Stimulated activated CD8-positive, alpha-beta memory T cell treated with anti-CD3 and anti-CD28 coated beads, Interleukin-2, amount 100 ng/mL, for 48 hours (primary cell): Measurements from ENCODE around the gene PUDP.
"Not testable (repeated sequence)": the region's sequence is repeated elsewhere in the genome, so short reads cannot be mapped to it uniquely, and the experiment has no call there.

Experiments used
- DNase-seq, 2 donors: peaks; one replicate each; pipeline ENCODE4 v3.0.0-alpha.2; 2020; ENCODE audit warnings: low read depth in 2 of 2

Gene PUDP

DNA sequence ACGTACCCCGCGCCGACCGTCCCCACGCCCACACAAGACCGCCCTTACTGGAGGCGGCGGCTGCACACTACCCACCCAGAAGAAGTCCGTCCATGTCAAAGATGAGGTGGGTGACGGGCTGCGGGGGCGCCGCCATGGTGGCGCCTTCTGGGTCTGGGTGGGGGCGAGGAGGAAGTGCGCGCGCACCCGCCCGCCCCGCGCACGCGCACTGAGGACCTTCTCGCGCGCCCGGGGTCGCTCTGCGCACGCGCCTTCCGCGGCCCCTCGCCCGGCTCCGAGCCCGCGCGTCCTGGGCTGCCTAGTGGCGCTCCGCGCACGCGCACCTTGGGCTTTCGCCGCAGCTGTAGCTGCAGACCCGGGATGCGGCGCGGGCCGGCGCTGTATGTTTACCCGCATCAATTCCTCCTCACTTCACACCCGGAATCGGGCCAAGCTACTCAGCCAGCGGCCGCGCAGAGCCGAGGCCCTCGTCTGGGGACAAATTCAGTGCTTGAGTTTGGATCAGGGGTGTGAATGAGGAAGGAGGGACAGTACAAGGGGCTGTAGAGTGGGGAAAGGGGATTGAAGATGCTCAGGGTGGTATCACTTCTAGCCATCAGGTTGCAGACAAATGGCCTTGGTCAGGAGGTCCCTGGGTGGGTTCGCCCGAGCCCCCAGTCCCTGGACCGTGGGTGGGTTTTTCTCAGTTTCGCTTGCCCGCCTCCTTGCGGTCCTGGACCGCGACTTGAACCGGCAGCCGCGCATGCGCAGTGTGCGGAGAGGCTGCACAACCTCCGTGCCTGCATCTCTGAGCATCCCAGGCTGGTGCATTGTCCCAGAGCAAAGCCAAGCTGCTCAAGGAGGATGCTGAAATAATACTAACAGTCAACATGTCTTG lies at the start of gene PUDP:
PUDP (minus strand) TSS at position 176 of the 877 bp plus-strand sequence; CDS start at position 136, 40 bp downstream.
- peak; percentile 71 to 89 for DNase-seq

DNA sequence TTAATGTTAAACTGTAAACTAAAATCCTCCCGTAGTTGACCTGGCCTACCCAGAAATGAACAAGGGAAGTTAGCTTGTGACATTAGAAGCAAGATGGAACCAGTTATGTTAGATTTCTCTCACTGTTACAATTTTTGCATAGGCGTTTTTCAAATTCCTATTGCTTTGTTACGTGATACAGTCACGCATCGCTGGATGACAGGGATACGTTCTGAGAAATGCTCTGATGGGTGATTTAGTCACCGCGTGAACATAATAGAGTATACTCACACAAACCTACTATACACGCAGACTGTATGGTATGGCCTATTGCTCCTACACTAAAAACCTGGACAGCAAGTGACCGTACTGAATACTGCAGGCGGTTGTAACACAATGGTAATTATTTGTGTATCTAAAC lies 46.7 kb upstream of the PUDP start:
- DNase-seq: no peak

DNA sequence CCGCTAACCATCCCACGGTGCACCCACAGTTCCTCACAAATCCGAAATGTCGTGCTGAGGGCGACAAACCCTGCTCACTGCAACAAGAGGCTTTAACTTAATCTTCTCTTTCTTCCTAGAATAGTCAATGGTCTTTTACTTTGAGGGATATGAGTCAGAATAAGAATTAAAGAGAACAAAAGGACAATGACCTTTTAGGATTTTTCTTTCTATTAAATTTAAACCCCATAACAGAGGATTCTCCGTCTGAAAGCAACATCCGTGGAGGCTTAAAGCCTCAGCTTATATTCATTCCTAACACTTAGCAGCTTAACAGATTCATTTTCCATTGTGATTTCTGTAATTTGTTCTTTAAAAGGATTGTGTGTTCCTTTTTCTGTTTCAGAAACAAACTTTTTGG lies 44.9 kb upstream of the PUDP start:
- no peak for DNase-seq

DNA sequence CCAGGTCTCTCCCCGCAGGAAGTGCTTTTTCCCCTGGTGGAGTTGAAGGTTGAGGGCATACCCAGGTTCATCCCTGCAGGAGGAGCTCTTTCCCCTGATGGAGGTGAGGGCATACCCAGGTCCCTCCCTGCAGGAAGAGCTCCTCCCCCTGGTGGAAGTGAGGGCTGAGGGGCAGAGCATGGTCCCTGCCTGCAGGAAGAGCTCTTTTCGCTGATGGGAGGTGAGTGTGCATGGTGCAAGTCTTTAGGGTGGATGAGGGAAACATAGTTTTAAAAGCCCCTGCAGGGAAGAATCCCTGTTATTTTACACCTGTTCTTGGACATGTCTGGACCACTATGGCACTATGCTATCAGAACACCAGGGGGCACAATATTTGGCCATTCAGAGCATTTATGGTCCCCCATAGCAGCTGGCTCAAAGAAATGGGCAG lies 43.7 kb upstream of the PUDP start:
- DNase-seq: no peak

DNA sequence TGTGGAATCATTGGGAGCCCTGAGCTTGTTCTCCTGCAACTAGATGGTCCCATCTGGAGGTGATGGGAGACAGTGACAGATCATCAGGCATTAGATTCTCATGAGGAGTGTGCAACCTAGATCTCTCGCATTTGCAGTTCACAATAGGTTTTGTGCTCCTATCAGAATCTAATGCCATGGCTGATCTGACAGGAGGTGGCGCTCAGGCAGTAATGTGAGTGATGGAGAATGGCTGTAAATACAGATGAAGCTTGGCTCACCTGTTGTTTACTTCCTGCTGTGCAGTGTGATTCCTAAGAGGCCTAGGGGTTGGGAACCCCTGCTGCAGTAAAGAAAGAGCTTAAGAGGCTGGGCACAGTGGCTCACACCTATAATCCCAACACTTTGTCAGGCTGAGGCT lies 42.2 kb upstream of the PUDP start:
- no peak for DNase-seq

DNA sequence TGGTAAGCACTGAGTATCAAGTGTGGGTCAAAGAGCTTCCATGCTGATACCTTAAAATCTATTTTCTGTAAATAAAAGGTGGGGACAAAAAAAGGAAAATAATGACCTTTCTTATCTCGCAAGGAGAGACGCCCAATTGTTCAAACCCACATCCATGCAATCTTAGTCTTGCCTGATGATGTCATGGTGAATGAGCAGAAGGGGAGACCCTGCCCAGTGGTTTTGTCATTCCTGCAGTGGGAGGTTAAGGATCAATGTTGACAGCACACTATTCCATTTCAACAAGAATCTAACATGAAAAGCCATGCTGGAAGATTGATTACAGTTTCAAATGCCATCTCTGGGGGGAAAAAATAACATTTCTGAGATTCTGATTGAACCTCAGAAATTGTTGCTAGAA lies 40.7 kb upstream of the PUDP start:
- no peak for DNase-seq

DNA sequence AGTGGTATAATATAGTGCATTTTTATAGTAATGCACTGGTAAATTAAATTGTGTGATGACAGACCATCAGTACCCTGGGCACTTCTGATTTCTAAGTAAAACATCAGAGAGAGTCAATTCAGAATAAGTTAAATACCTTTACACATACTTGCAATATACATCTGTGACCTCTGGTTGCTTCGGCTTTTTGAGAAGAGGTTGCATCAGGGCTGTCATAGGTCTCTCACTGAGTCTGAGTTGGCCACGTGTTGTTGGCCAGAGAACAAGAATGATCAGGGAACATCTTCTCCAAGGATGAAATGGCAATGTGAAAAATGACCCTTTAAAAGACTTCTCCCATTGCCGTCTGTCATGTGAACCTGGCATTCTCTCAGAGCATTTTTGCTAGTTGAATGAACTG lies 36.9 kb upstream of the PUDP start:
- DNase-seq: no peak

DNA sequence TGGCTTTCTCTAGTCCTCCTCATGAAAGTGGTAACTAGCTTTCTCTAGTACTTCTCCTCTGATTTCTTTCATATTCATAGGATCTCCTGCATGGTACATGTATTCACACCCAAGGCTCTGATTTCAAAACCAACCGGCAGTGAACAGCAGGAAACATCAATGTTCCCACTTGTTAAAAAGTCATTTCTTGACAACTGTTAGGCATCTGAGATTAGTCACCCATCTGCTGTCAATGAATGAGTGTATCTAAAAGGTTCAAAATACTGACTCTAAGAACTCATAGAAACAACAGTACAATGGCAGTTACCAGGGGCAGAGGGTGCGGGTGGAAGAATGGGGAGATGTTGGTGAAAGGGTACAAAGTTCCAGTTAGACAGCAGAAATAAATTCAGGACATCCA lies 31.5 kb upstream of the PUDP start:
- DNase-seq: no peak

DNA sequence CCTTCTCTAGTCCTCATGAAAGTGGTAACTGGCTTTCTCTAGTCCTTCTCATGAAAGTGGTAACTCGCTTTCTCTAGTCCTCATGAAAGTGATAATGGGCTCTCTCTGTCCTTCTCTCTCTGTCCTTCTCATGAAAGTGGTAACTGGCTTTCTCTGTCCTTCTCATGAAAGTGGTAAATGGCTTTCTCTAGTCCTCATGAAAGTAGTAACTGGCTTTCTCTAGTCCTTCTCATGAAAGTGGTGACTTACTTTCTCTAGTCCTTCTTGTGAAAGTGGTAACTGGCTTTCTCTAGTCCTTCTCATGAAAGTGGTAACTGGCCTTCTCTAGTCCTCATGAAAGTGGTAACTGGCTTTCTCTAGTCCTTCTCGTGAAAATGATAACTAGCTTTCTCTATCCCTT lies 30.9 kb upstream of the PUDP start:
- not testable (repeated sequence) for DNase-seq

DNA sequence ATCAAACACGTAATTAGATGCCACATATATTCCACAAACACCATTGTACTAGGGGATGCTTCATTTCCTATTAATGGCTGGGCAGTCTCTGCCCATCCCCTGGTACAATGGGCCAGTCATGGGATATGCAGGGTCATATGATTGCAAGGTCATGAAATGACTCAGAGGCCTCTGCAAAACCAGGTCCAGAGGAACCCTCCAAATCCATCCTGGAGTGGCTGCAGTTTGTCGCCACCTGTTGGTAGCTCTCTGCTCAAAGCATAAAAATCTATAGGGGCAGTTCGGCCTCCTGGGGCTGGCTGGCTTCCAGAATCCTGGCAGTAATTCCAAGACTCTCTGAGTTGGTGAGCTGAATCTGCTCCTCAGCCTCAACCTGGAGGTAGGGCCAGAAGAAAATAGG lies 22.9 kb upstream of the PUDP start:
- DNase-seq: peak in 1 of 2 donors; percentile 19

DNA sequence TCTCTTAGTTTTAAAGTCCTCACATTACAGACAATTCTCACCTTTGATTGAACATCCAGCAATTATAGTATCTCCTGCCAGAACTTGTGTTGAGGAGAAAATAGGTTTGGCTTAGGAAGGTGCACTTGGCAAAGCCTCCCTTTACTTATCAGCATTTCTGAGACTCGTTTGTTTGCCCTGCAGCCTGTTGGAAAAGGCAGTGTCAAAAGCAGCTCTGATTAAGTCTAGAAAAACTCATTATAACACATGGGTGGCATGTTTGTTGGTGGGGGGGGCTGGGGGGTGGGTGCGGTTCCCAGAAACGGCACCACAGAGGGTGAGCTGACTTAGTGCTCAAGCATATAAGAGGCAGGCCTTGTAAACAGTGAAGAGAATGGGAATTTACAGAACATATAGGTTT lies 21.7 kb upstream of the PUDP start:
- DNase-seq: no peak

DNA sequence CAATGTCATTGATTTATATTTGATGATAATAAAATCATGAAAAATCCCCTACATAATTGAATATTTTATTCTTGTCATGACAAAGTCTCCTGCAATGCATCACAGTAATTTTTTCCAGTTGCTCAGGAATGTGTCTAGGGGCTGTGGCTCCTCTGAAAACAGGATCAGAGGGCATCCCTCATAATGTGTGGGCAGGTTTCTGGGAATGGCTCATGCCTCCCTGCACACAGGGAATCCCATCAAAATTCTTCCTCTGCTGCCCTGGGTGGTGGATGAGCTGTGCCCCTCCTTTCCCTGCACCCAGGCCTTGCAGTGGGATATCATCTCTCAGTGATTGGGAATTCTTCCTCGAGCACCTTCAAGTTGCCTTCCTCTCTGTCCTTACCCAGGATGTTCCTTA lies 20.4 kb upstream of the PUDP start:
- DNase-seq: no peak

DNA sequence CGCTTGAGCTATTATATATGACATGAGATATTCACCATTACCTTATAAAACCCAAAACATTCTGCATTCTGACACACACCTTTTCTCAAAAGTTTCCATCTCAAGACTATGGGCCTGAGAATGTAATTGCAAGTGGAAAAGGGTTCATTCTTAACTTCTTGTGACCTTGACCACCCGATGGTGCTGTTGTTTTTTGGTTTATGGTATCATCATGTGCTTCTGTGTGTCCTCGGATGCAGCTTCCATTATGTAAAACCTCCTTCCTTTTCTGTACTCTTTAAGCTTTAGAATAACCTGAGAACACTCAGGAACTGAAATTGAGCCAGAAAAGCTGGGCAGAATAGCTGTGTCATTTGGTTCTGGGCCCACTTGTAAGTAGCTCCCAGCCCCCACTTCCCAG lies 16.2 kb upstream of the PUDP start:
- DNase-seq: no peak

DNA sequence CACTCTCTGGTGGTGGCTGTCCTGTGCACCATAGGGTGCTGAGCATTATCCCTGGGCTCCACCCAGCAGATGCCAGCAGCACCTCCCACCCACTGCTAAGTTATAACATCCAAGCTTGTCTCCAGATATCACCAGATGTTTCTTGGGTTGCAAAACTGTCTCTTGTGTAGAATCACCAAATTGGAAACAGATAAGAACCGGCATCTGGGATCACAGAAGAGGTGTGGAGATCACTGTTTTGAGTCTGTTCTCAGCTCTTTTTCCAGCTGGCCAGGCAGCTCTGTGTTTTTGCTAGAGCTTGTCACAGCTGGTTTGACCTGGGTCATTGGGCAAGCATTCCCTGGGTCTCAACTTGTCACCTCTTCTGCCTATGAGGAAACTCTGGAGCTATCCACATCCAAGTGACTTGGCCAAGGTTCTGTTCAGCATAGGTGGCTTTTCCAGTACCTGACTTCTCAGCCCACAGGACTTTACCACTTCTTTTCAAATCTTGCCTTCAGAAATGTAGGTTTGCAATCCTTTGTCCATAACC lies 15.3 kb upstream of the PUDP start:
- DNase-seq: no peak

DNA sequence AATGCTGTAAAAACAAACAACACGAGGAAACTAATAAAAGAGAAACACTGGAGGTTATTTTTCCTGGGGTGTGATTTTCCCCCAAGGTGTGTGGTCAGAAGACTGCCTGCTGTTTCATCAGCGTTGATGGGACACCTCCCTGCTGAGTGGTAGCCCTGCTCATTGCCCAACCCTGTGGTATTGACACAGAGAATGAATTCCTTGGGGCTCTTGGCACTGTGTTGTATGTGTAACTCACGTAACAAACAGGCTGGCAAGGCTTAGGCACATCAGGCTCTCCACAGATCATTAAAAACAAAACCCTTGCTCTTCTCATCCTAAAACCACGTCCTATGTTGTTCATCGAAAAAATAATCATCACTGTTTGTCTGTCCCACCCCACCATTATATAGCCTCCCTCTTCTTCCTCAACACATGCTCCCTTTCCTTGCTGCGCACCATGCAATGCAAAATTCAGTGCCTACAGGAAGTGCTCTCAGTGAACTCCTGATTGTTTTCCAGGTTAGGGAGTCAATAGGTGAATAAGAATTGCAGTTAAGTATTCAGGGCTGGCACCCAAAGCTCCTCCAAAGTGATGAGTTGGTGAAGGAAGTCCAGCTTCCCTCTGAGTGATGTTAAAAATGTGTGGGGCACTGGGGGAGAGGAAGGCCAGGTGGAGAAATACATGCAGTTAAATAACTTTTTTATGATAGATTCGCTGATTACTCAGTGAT lies 11.4 kb upstream of the PUDP start:
- no peak for DNase-seq

DNA sequence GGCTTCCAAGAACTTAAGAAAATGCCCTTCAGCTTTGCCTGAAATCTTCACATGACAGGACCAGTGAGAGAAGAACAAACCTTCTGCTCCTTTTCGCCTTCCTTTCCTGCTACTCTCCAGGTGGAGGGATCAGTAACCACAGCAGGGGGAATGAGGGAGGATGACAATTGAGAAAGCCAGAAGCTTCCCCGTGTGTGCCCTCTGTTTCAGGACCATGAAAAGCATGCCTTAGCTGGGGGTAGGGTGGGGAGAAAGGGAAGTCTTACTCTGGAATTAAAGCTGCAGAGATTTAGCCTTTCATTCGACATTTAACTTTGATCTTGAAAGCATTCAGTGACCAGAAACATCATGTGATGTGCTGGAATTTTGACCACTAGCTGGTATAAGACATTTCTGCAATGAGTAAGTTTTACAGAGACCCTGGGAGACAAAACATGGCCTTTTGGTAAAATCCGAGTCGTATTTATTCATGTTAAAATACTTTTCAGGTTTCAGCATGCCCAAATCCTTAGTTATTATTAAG lies 10.6 kb upstream of the PUDP start:
- DNase-seq: no peak

DNA sequence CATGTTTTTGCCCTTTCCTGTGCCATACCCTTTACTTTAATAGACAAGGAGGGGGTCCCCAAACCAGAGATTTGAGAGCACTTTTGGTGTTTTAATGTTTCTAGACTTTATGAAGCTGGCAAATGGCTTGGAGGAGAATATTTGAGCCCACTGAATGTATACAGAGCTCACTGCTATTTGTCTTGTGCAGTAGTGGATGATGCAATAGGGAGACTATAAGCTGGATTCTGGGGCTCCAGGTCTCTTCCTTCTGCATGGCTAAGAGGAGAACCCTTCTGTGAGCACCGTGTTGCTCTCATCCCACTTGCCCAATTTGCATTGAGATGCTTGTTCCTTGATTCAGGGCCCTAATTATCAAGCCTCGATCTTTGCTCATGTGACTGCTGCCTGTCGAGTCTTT lies 8.9 kb upstream of the PUDP start:
- no peak for DNase-seq

DNA sequence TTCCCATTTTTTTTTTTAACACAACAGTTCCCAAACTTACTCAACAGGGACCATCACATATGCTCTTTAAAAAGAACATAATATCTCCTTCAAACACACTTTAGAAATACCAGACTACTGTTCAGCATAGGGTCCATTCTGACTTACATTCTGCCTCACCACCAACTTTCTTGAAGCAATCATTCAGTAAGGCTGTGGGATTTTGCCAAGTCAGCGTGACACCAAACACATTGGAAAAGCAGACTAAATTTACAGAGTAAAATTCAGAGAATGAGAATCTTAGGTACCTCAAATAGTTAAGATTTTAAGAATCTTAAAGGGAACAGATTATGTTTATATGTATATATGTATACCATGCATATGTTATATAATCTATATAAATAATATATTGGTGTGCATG lies 7.2 kb upstream of the PUDP start:
- DNase-seq: no peak

DNA sequence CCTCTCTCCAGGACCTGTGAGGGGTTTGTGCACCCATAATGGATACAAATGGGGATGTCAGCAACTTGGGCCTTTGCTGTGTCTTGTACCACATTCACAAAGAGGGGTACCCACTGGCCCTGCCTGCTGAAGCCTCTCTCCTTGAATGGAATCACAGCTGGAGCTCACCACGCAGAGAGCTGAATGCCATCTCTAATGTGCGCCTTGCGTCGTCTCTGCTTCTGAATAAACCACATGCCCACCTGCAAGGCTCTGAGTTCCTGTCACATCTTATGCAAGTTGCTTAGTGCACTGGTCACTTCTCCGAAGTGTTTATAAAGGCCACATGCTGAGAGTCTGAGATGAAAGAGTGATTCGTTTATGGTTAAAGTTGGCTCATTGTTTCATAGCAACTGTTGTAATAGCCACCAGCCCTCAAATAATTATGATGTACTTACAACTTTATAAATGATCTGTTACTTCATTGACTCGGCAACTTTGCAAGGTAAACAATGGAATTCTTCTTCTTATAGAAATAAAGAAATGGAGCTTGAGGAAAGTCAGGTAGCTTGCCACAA lies 6.2 kb upstream of the PUDP start:
- DNase-seq: no peak

DNA sequence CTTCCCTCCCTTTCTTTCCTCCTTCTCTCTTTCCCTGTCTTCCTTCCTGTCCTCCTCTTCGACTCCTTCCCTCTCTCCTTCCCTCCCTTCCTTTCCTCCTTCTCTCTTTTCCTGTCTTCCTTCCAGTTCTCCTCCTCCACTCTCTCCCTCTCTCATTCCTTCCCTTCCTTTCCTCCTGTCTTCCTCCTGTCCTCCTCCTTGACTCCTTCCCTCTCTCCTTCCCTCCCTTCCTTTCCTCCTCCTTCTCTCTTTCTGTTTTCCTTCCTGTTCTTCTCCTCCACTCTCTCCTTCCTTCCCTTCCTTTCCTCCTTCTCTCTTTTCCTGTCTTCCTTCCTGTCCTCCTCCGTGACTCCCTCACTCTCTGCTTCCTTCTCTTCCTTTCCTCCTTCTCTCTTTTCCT lies 5.3 kb upstream of the PUDP start:
- DNase-seq: no peak

DNA sequence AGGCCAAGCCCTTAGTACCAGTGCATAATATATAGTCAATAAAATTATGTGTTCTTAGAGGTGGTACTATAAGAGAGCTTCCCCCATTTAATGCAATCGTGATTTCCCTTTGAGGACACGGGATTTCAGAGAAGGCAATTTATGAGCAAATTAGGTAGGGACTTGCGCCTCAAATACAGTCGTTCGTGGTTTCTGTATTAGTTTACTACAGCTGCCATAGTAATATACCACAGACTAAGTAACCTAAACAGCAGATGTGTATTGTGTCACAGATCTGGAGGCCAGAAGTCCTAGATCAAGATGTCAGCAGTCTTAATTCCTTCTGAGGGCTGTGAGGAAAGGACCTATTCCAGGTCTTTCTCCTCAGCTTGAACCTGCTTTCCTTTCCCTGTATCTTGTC lies 1.5 kb upstream of the PUDP start:
- DNase-seq: no peak

DNA sequence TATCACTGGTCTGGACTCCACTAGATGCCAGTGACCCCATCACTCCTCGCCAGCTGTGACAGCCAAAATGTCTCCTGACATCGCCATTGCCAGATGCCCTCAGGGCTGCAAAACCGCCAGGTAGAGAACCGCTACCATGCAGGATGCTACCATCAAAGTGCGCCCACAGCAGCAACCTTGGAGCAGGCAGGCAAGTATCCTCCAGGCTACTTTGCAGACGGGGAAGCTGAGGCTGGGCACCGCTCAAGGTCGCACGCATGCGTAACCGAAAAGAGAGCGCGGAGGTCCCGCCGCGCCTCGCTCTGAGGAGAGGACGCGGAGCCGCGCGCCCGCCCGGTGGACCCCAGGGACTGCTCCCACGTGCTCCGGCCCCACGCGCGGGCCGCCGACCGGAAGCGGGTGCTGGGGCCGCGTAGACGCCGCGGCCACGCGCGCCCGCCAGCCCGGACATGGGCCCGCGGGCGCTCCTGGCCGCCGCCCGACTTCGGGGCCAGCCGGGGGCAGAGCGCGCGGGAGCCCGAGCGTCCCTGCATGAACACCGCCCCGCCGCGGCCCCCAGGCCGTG lies 458 bp downstream of the PUDP start, which contains the start of gene STS:
STS (plus strand) TSS at position 300 of the 565 bp plus-strand sequence. CDS start 105,488 bp downstream, outside the sequence.
- DNase-seq: peak in 1 of 2 donors; percentile 28
